Smooth muscle cell (in vitro differentiated cells): ENCODE data around the gene BACE2. TPM values are rescaled to one million over a fixed set of nuclear protein-coding genes. Genes with fewer than 3 reads are reported as not detected.

Experiments used
- DNase-seq: peaks from one replicate; lab custom pipeline; 2025; ENCODE audit not compliant: unreplicated experiment; lab: John Stamatoyannopoulos, UW
- H2AFZ ChIP-seq: fragments of 200-600 bp; sonication (generic); 2 replicates; pipeline ENCODE4 v1.6.0; 2016; ENCODE audit warnings: antibody characterized with exemption, low read depth, mild to moderate bottlenecking
- H3F3A ChIP-seq: fragments of 200-600 bp; sonication (generic); 2 replicates; pipeline ENCODE4 v1.6.0; 2017; ENCODE audit warnings: antibody characterized with exemption, low read depth
- H3K27ac ChIP-seq: fragments of 200-600 bp; sonication (generic); 2 replicates; pipeline ENCODE4 v1.5.1; 2016; ENCODE audit warnings: low read depth, mild to moderate bottlenecking
- H3K27me3 ChIP-seq: fragments of 200-600 bp; sonication (generic); 2 replicates; pipeline ENCODE4 v1.6.1; 2016; ENCODE audit warnings: low read depth, mild to moderate bottlenecking
- H3K36me3 ChIP-seq: fragments of 200-600 bp; sonication (generic); 2 replicates; pipeline ENCODE4 v1.5.1; 2016; ENCODE audit warnings: low read depth
- H3K4me1 ChIP-seq: fragments of 200-600 bp; sonication (generic); 2 replicates; pipeline ENCODE4 v1.5.1; 2016; ENCODE audit warnings: low read depth
- H3K4me2 ChIP-seq: fragments of 200-600 bp; sonication (generic); 2 replicates; pipeline ENCODE4 v1.6.0; 2016; ENCODE audit warnings: mild to moderate bottlenecking
- H3K4me3 ChIP-seq: fragments of 200-600 bp; sonication (generic); 2 replicates; pipeline ENCODE4 v1.5.1; 2016; ENCODE audit warnings: mild to moderate bottlenecking
- H3K79me2 ChIP-seq: fragments of 200-600 bp; sonication (generic); 2 replicates; pipeline ENCODE4 v1.6.0; 2016; ENCODE audit warnings: low read depth, mild to moderate bottlenecking
- H3K9ac ChIP-seq: fragments of 200-600 bp; sonication (generic); 2 replicates; pipeline ENCODE4 v1.6.0; 2016; ENCODE audit warnings: low read depth
- H3K9me3 ChIP-seq: fragments of 200-600 bp; sonication (generic); replicated peaks from 2 replicates; pipeline ENCODE4 v1.5.1; 2016; ENCODE audit warnings: low read depth
- H4K20me1 ChIP-seq: fragments of 200-600 bp; sonication (generic); 2 replicates; pipeline ENCODE4 v1.6.0; 2016; ENCODE audit warnings: low read depth
- CTCF ChIP-seq: fragments of 200-600 bp; sonication (generic); IDR thresholded peaks from 2 replicates; pipeline ENCODE4 v1.5.1; 2017; ENCODE audit warnings: borderline replicate concordance, mild to moderate bottlenecking, antibody characterized with exemption; ENCODE audit not compliant: insufficient read depth, poor library complexity, severe bottlenecking
- WGBS: methylation state at CpG from one replicate; pipeline ENCODE4 v1.1.7; 2016; ENCODE audit warnings: low lambda C conversion rate; 5-methylcytosine and 5-hydroxymethylcytosine counted together
- polyA plus RNA-seq: library from polyadenylated mRNA; unstranded; fragments of >200 nt; fragmentation: Nextera tagmentation; extraction: Ambion mirVana; gene quantifications from 2 replicates; pipeline ENCODE4 v1.2.1, GENCODE V29; 2016
- total RNA-seq: library from RNA; depleted of rRNA; stranded (reverse); fragments of >200 nt; gene quantifications from 2 replicates; pipeline ENCODE4 v1.2.3, GENCODE V29; 2014

The BACE2 gene
- total and polyA plus RNA-seq, 2 experiments from 2014 or later = 25.3 to 33.3 TPM

DNA sequence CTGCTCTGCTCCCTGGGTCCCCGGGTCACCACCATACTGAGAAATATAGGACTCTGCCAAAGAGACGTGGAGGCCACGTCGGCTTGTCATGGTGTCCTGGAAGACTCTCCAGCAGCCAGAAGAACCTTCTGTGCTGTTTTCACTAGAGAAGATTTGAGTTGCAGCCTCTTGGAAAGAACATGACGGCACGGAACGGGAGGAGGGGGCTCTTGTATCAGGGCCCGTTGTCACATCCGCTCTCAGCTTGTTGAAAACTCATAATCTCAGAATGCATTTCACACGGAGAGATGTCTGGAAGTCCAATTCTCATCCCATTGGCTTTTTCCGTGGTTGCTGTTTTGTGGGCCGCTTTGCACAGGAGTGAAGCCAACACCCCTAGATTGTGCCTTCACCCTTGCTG, 109.2 kb downstream of the BACE2 start:
- H3K9me3 ChIP-seq = no peaks in the 10 kb centered on the region
- H3F3A ChIP-seq = no peaks in the 10 kb centered on the region
- no peak overlapping the region for H3K27ac ChIP-seq
- H3K9ac ChIP-seq = no peak overlapping the region
- no peak overlapping the region for H3K4me2 ChIP-seq
- no peaks in the 10 kb centered on the region for H3K27me3 ChIP-seq
- no peaks in the 10 kb centered on the region for H3K79me2 ChIP-seq
- H3K4me3 ChIP-seq = no peak overlapping the region
- H4K20me1 ChIP-seq = no peaks in the 10 kb centered on the region
- TF ChIP-seq CTCF = no peak
- H3K36me3 ChIP-seq = no peaks in the 10 kb centered on the region
- DNase-seq = no peak
- H2AFZ ChIP-seq = no peak overlapping the region
- WGBS = 88% methylated on average over 12 of the region's 12 CpGs
- no peaks in the 10 kb centered on the region for H3K4me1 ChIP-seq

GRCh38 chr21:41277846-41278245, 109.9 kb downstream of the BACE2 start:
- Histone ChIP-seq H3K4me3 (no peak overlapping the region), H3K9me3 (no peaks in the 10 kb centered on the region), H3F3A (no peaks in the 10 kb centered on the region), H2AFZ (no peak overlapping the region), H3K4me1 (no peaks in the 10 kb centered on the region), H3K9ac (no peak overlapping the region), H3K27me3 (peaks cover 6% of the 10 kb centered on the region), H3K79me2 (no peaks in the 10 kb centered on the region), H4K20me1 (no peaks in the 10 kb centered on the region), H3K36me3 (no peaks in the 10 kb centered on the region), H3K4me2 (no peak overlapping the region), H3K27ac (no peak overlapping the region)
- no peak for TF ChIP-seq CTCF
- no peak for DNase-seq
- whole genome bisulfite sequencing = 92% methylated on average over 4 of the region's 4 CpGs

- no peaks in the 10 kb centered on the region for H4K20me1 ChIP-seq
- TF ChIP-seq CTCF = no peak
- H3K4me2 ChIP-seq = no peak overlapping the region
- H3K36me3 ChIP-seq = no peaks in the 10 kb centered on the region
- H3K79me2 ChIP-seq = no peaks in the 10 kb centered on the region
- 73% methylated on average over 18 of the region's 18 CpGs for WGBS
- no peaks in the 10 kb centered on the region for H3K4me1 ChIP-seq
- no peak overlapping the region for H2AFZ ChIP-seq
- no peak for DNase-seq
- no peak overlapping the region for H3K4me3 ChIP-seq
- no peaks in the 10 kb centered on the region for H3F3A ChIP-seq
- no peaks in the 10 kb centered on the region for H3K9me3 ChIP-seq
- peaks cover 6% of the 10 kb centered on the region for H3K27me3 ChIP-seq
- no peak overlapping the region for H3K9ac ChIP-seq
- H3K27ac ChIP-seq = no peak overlapping the region
Observed at GRCh38 chr21:41280115-41280919, 112.4 kb downstream of the BACE2 start.

DNA sequence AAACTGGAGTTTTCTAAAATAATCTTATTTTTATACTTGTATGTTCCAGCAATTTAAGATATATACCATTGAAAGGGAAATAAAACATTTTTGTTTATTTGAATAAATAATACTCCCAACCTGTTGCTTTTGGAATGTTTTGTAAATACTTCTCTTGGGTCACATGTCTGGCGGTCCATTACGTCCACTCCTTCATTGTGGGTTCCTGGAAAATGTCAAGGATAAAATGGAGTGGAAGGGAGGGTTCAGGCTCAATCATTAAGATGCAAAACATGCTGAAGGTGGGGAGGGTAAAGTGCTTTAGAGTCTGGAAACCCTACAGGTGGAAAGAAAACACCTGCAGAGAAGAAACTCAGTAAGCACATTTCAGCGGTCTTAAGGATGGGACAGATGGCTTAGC, 114.5 kb downstream of the BACE2 start:
- TF ChIP-seq CTCF = no peak
- H3K4me1 ChIP-seq = no peaks in the 10 kb centered on the region
- no peaks in the 10 kb centered on the region for H4K20me1 ChIP-seq

More for the DNA sequence above, 114.5 kb downstream of the BACE2 start:
- H3K9ac ChIP-seq = no peak overlapping the region
- H3F3A ChIP-seq = no peaks in the 10 kb centered on the region
- no peak for DNase-seq
- H3K9me3 ChIP-seq = no peaks in the 10 kb centered on the region
- H3K27ac ChIP-seq = no peak overlapping the region
- H3K27me3 ChIP-seq = peaks cover 6% of the 10 kb centered on the region
- no peak overlapping the region for H3K4me2 ChIP-seq
- WGBS = 77% methylated on average over 3 of the region's 3 CpGs
- no peak overlapping the region for H3K4me3 ChIP-seq
- H3K36me3 ChIP-seq = no peaks in the 10 kb centered on the region
- no peaks in the 10 kb centered on the region for H3K79me2 ChIP-seq
- H2AFZ ChIP-seq = no peak overlapping the region
